HG02642 (cell line): Measurements from ENCODE around the gene TAS2R1.

Source experiments
- ATAC-seq: cut with Tn5 transposase; IDR thresholded peaks from one replicate; pipeline ENCODE4 v1.9.1; 2021; ENCODE audit warnings: mild to moderate bottlenecking; ENCODE audit not compliant: unreplicated experiment, poor library complexity

Gene TAS2R1

DNA sequence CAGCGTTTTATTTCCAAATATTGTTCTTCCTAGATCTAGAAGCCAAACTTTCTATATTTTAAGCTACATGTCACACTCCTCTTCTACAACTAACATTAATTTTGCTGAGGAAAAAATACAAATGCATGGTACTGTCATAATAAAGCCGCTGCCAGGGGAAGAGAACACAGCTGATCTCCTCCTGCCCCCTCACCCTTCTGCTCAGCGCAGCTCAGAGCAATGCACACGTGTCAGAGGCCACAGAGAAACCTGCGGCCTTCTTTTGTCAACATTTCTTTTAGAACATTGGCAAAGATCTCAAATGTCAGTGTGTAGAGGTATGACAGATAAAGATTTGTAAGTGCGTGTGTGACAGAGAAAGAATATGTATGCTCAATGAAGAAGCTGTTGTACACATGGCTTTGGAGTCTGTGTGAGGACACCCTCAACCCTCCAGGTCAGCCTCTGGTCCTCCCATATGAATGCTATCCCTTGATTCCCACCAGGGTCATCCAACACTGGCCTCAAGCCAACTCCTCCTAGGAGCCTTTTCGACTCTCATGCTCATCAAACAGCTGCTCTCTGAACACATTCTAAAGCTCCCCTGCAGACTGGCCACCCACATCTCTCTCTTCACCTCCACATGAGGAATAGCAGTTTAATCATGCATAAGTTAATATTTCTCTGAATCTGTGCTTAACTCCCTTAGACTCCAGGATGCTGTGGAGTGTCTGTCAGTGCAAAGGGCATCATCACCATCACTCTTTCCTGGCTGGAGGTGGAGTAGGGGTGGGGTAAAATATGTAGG, 40.9 kb downstream of the TAS2R1 start:
- ATAC-seq, result no peak

DNA sequence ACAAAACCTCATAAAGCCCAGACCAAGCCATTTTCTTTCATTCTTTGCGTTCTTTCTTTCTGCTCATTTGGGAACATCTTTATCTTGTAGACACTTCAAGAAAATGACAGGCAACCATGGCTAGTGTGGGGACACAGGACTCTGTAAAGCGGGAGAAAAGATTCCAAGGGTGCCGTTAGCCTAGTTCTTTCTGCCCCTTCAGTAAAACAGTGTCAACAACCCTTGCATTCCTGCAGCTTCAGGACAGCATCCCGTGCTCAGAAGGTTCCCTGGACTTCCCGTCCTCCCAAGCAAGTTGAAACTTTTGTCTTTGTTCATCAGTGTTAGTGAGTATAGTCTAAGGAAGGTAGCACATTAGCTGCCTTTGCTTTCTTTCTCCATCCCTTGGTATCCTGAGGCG, 41.9 kb downstream of the TAS2R1 start:
- no peak for ATAC-seq

DNA sequence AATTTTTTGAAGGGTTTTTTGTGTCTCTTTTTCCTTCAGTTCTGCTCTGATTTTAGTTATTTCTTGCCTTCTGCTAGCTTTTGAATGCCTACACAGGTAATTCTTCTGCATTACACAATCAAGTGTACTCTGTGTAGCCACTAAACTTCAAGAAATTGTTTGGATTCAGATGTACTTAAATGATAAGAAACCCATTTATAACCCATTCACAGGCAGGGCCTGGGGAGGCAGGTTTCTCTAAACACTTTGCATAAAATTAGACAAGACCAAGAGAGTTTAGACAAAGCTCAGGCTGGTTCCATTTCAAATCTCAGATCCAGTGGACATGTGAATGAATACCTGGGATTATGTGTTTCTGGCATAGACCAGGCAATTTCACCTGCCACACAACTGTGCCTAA, 43.0 kb downstream of the TAS2R1 start:
- ATAC-seq, result no peak

DNA sequence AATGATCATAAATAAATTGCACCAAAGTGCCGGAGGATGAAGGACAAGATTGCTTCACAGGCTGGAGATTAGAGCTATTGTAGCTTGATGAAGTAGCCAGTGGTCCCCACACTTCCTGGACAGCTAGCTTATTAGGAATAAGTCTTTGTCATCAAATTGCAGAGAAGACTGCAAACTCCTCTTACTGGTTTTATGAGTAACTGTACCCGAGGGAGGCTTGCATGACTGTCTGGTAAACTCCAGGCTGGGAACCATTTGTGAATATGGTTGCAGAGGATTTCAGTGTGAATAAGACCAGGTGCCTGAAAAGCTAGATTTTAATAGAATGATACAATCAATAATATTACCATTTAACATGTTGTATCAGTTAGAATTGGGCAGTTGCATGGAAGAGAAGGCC, 47.7 kb downstream of the TAS2R1 start:
- ATAC-seq, result no peak
